Peyer's patch (tissue), 4 donors: ENCODE measurements around the gene UBIAD1.

Experiments used
- POLR2A ChIP-seq, 2 donors: fragments of 450-650 bp; IDR thresholded peaks; one replicate each; pipeline ENCODE4 v1.5.1; 2017; ENCODE audit warnings: antibody characterized with exemption in 2 of 2, mild to moderate bottlenecking in 2 of 2, moderate library complexity in 2 of 2
- TF ChIP-seq, protein P1 (sequence below), 6 experiments: fragments of 450-650 bp in 4 of 6; fragments of 200-600 bp in 2 of 6; sonication (generic) in 1 of 6; IDR thresholded peaks; one replicate each; pipeline ENCODE4 v1.5.1; 2017 to 2019; ENCODE audit warnings: antibody characterized with exemption in 6 of 6, mild to moderate bottlenecking in 3 of 6, moderate library complexity in 1 of 6

DNA sequence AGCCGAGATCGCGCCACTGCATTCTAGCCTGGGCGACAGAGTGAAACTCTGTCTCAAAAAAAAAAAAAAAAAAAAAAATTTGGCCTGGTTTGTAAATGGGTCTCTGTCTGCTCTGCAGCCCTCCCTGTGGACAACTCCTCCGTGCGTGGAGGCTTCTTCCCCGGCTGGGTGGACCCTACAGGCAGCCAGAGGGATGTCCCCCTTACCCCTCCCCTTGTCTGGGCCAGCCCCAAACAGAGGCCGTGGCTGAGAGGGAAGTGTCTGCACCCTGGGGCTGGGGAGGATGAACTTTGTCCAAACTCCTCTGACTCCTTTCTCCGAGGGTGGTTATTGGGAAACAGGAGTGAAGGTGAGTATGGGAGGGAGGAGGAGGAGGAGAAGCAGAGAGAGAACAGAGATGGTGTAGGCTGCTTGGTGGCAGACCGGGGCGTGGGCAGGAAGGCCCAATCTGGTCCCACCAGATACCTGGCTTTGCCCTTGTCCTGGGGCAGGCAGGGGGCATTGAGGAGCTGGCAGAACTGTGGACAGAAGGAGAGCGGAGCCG is 61.3 kb downstream of the UBIAD1 start:
- TF ChIP-seq, protein P1, sequence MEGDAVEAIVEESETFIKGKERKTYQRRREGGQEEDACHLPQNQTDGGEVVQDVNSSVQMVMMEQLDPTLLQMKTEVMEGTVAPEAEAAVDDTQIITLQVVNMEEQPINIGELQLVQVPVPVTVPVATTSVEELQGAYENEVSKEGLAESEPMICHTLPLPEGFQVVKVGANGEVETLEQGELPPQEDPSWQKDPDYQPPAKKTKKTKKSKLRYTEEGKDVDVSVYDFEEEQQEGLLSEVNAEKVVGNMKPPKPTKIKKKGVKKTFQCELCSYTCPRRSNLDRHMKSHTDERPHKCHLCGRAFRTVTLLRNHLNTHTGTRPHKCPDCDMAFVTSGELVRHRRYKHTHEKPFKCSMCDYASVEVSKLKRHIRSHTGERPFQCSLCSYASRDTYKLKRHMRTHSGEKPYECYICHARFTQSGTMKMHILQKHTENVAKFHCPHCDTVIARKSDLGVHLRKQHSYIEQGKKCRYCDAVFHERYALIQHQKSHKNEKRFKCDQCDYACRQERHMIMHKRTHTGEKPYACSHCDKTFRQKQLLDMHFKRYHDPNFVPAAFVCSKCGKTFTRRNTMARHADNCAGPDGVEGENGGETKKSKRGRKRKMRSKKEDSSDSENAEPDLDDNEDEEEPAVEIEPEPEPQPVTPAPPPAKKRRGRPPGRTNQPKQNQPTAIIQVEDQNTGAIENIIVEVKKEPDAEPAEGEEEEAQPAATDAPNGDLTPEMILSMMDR (IDR thresholded peaks at IDR 0.05), result no peak
- no peak for TF ChIP-seq POLR2A (IDR thresholded peaks at IDR 0.05)
